Uterus (tissue), 2 donors: ENCODE results near the gene PP2D1.

Source experiments
- POLR2A ChIP-seq, 2 donors: fragments of 450-650 bp; IDR thresholded peaks; one replicate each; pipeline ENCODE4 v1.6.1; 2016; ENCODE audit warnings: antibody characterized with exemption in 2 of 2, mild to moderate bottlenecking in 1 of 2, moderate library complexity in 1 of 2
- TF ChIP-seq, protein P1 (sequence below), 4 experiments: fragments of 200-600 bp in 2 of 4; fragments of 450-650 bp in 2 of 4; sonication (generic) in 2 of 4; IDR thresholded peaks; one replicate each; pipeline ENCODE4 v1.5.1; 2016 to 2019; ENCODE audit warnings: antibody characterized with exemption in 4 of 4, mild to moderate bottlenecking in 2 of 4, moderate library complexity in 1 of 4

DNA sequence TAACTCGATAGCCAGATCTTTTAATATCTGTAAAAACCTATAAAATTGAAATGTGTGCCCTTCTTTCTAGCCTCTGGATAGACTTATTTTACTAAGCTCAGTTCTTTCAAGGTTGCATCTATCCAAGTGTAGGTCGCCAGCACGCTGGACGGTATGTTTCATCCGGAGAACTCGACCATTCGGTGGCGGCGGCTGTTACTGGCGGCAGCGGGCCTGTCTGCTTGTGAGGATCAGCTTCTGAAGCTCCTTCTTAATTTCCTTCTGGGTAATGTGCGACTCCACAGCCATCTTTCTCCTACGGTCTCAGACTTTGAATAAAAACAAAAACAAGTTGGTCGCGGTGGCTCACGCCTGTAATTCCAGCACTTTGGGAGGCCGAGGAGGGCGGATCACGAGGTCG lies 4.1 kb downstream of the PP2D1 start:
- TF ChIP-seq, protein P1, sequence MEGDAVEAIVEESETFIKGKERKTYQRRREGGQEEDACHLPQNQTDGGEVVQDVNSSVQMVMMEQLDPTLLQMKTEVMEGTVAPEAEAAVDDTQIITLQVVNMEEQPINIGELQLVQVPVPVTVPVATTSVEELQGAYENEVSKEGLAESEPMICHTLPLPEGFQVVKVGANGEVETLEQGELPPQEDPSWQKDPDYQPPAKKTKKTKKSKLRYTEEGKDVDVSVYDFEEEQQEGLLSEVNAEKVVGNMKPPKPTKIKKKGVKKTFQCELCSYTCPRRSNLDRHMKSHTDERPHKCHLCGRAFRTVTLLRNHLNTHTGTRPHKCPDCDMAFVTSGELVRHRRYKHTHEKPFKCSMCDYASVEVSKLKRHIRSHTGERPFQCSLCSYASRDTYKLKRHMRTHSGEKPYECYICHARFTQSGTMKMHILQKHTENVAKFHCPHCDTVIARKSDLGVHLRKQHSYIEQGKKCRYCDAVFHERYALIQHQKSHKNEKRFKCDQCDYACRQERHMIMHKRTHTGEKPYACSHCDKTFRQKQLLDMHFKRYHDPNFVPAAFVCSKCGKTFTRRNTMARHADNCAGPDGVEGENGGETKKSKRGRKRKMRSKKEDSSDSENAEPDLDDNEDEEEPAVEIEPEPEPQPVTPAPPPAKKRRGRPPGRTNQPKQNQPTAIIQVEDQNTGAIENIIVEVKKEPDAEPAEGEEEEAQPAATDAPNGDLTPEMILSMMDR (IDR thresholded peaks at IDR 0.05) = no peak
- TF ChIP-seq POLR2A (IDR thresholded peaks at IDR 0.05) = no peak
